Keratinocyte (primary cell): ENCODE results near the gene TOX2. TPM values are rescaled to one million over a fixed set of nuclear protein-coding genes. Genes with fewer than 3 reads are reported as not detected.

ENCODE experiments used
- DNase-seq: peaks from one replicate; pipeline ENCODE4 v3.0.0-alpha.2; 2011; ENCODE audit warnings: low read depth, missing footprints, low spot score
- FAIRE-seq: peaks from 2 replicates; lab custom pipeline; 2011; peaks lifted over from hg19 to GRCh38; lab: Jason Lieb, UNC
- H2AFZ ChIP-seq: 2 replicates; pipeline ENCODE4 v1.6.0; 2012; ENCODE audit warnings: low read length, control low read depth, inconsistent platforms; ENCODE audit not compliant: control insufficient read depth
- H3K27ac ChIP-seq: 2 replicates; pipeline ENCODE4 v1.5.1; 2011; ENCODE audit warnings: low read length; ENCODE audit not compliant: control insufficient read depth, insufficient read depth
- H3K27me3 ChIP-seq: 3 replicates; pipeline ENCODE4 v1.6.0; 2011; ENCODE audit warnings: low read length; ENCODE audit not compliant: control insufficient read depth, insufficient read depth; ENCODE audit errors: extremely low read depth
- H3K36me3 ChIP-seq, 2 experiments: 2 replicates in 1 of 2; 3 replicates in 1 of 2; pipeline ENCODE4 v1.5.1; 2011; ENCODE audit warnings: low read length in 2 of 2, mild to moderate bottlenecking in 1 of 2; ENCODE audit not compliant: control insufficient read depth in 2 of 2, insufficient read depth in 2 of 2; ENCODE audit errors: extremely low read depth in 1 of 2
- H3K4me1 ChIP-seq: 3 replicates; pipeline ENCODE4 v1.5.1; 2011; ENCODE audit warnings: low read length; ENCODE audit not compliant: control insufficient read depth, insufficient read depth; ENCODE audit errors: extremely low read depth
- H3K4me2 ChIP-seq: 3 replicates; pipeline ENCODE4 v1.6.0; 2011; ENCODE audit warnings: low read depth, low read length; ENCODE audit not compliant: control insufficient read depth, insufficient read depth; ENCODE audit errors: extremely low read depth
- H3K4me3 ChIP-seq, 3 experiments: fragments of 200-600 bp in 1 of 3; sonication (generic) in 1 of 3; 2 replicates in 2 of 3; 3 replicates in 1 of 3; pipeline ENCODE4 v1.5.1; 2011 to 2016; ENCODE audit warnings: low read length in 3 of 3, mild to moderate bottlenecking in 3 of 3, control low read depth in 2 of 3, inconsistent platforms in 1 of 3, low read depth in 1 of 3, mixed read lengths in 1 of 3, mixed run types in 1 of 3, moderate library complexity in 1 of 3; ENCODE audit not compliant: control insufficient read depth in 2 of 3, insufficient read depth in 2 of 3; ENCODE audit errors: extremely low read depth in 1 of 3
- H3K79me2 ChIP-seq: 2 replicates; pipeline ENCODE4 v1.6.0; 2012; ENCODE audit warnings: low read length; ENCODE audit not compliant: control insufficient read depth, insufficient read depth
- H3K9ac ChIP-seq: 3 replicates; pipeline ENCODE4 v1.6.0; 2011; ENCODE audit warnings: low read length; ENCODE audit not compliant: control insufficient read depth, insufficient read depth; ENCODE audit errors: extremely low read depth
- H3K9me1 ChIP-seq: 3 replicates; pipeline ENCODE4 v1.6.0; 2011; ENCODE audit warnings: low read length; ENCODE audit not compliant: control insufficient read depth, insufficient read depth; ENCODE audit errors: extremely low read depth
- H3K9me3 ChIP-seq: 2 replicates; pipeline ENCODE4 v1.5.1; 2012; ENCODE audit warnings: low read depth, low read length; ENCODE audit not compliant: control insufficient read depth
- H4K20me1 ChIP-seq: 3 replicates; pipeline ENCODE4 v1.6.0; 2011; ENCODE audit warnings: low read length; ENCODE audit not compliant: control insufficient read depth, insufficient read depth; ENCODE audit errors: extremely low read depth
- EZH2 ChIP-seq: IDR thresholded peaks from one replicate; pipeline ENCODE4 v1.6.1; 2012; ENCODE audit warnings: inconsistent platforms, mild to moderate bottlenecking, low read length, moderate library complexity
- dilution Hi-C: fragments of 300-500 bp; cut with MboI; formaldehyde crosslinking; loops from one replicate; pipeline ENCODE4 v1.7.0; 2020; ENCODE audit warnings: low sequenced_read_pairs; ENCODE audit not compliant: extremely low pct_ligation_motif_present
- polyA plus RNA-seq, 5 experiments: library from polyadenylated mRNA; depleted of rRNA in 3 of 5; stranded (reverse) in 3 of 5; stranded (forward) in 1 of 5; unstranded in 1 of 5; fragments of >200 nt; gene quantifications; 1 replicate in 1 of 5; 2 replicates in 3 of 5; 3 replicates in 1 of 5; pipeline versions ENCODE4 v1.2.1 to v1.2.3, GENCODE V29; 2011 to 2012; ENCODE audit warnings: missing spikeins in 2 of 5, low read depth in 1 of 5, low replicate concordance in 1 of 5
- TF ChIP-seq, protein P1 (sequence below), 3 experiments: IDR thresholded peaks in 1 of 3; conservative IDR thresholded peaks in 1 of 3; optimal IDR thresholded peaks in 1 of 3; 2 replicates in 2 of 3; 3 replicates in 1 of 3; pipeline versions ENCODE3 to v1.5.1; 2011; ENCODE audit warnings: low read length in 3 of 3, mild to moderate bottlenecking in 3 of 3, moderate library complexity in 2 of 3, control low read depth in 1 of 3, inconsistent platforms in 1 of 3; ENCODE audit not compliant: insufficient read depth in 2 of 3; ENCODE audit errors: extremely low read depth in 1 of 3

The TOX2 gene
- polyA plus RNA-seq, 1 donor (not counting 4 experiments of a cell fraction or from before 2014, with no cell fraction given) = 0.20 TPM

DNA sequence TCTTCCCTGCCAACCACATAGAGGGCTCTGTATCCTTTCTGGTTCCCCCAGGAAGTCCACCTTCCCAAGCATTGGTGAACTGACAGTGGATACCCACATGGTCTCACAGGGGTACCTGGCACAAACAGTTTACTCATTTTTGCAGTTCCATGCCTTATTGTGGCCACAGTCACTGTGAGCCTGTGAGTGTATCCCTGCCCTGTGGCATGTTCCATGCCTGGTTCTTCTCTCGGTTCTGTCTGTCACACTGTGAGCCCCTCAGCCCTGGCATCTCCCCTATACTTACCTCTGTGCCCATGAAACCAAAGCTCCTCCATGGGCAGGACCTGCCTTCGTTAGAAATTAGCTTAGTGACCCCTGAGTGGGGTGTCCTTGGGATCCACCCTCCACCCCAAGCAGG is 107.8 kb downstream of the TOX2 start:
- Histone ChIP-seq H3K79me2 (no peaks in the 10 kb centered on the region), H2AFZ (no peak overlapping the region), H3K9me3 (no peaks in the 10 kb centered on the region), H3K4me1 (no peaks in the 10 kb centered on the region), H4K20me1 (no peaks in the 10 kb centered on the region), H3K4me3 (no peak overlapping the region), H3K27me3 (peaks cover 13% of the 10 kb centered on the region), H3K27ac (no peak overlapping the region), H3K9ac (no peak overlapping the region), H3K4me2 (no peak overlapping the region), H3K9me1 (no peaks in the 10 kb centered on the region), H3K36me3 (no peaks in the 10 kb centered on the region)
- FAIRE-seq = no peak
- no peak for DNase-seq
- dilution Hi-C loops = no loop called here
- TF ChIP-seq, protein P1, sequence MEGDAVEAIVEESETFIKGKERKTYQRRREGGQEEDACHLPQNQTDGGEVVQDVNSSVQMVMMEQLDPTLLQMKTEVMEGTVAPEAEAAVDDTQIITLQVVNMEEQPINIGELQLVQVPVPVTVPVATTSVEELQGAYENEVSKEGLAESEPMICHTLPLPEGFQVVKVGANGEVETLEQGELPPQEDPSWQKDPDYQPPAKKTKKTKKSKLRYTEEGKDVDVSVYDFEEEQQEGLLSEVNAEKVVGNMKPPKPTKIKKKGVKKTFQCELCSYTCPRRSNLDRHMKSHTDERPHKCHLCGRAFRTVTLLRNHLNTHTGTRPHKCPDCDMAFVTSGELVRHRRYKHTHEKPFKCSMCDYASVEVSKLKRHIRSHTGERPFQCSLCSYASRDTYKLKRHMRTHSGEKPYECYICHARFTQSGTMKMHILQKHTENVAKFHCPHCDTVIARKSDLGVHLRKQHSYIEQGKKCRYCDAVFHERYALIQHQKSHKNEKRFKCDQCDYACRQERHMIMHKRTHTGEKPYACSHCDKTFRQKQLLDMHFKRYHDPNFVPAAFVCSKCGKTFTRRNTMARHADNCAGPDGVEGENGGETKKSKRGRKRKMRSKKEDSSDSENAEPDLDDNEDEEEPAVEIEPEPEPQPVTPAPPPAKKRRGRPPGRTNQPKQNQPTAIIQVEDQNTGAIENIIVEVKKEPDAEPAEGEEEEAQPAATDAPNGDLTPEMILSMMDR (optimal IDR thresholded peaks at IDR 0.05 in 1 of 3, IDR thresholded peaks at IDR 0.05 in 1 of 3, conservative IDR thresholded peaks at IDR 0.05 in 1 of 3; ENCODE audit: extremely low read depth in 1 of 3, insufficient read depth in 2 of 3, low read length in 3 of 3) = no peak
- no peak for TF ChIP-seq EZH2

DNA sequence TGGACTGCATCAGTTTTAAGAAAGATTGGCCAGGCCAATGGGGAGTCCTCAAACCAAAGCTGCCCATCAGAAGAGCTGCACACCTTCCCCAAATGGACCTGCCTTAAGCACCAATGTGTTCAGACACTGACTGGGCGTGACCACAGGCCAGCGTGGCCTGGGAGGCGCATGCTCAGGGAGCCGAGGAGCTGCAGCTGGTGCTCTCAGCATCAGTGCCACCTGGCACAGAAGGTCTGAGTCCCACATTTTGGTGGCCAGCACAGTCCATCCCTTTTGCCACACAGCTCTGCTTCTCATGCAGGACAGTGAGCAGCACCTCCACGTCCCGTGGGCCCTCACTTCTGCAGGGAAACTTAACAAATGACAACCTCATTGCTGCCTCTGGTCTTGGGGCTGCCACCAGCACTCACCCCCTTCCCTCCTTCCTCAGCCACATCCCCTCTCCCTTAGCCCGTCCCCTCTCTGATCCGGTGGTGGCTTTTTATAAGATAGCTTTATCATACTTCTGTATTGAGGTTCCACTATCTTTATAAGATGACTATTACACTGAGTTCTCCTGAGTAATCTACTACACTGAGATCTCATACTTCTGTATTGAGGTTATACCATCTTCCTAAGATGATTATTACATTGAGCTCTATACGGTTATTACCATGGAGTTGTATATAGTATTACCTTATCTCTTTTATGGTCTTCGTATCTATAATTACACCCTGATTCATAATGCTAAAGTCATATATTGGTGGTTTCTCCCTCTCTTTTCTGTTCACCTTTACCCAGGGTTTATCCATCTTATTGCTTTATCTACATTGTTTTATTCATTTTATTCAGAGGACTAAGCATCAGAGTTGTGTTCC is 109.1 kb downstream of the TOX2 start:
- DNase-seq (no peak), FAIRE-seq (no peak)
- H2AFZ ChIP-seq = no peak overlapping the region
- no peak overlapping the region for H3K27ac ChIP-seq
- peaks cover 21% of the 10 kb centered on the region for H3K27me3 ChIP-seq
- H3K36me3 ChIP-seq = no peaks in the 10 kb centered on the region
- H4K20me1 ChIP-seq = no peaks in the 10 kb centered on the region
- H3K79me2 ChIP-seq = no peaks in the 10 kb centered on the region
- TF ChIP-seq, protein P1 (optimal IDR thresholded peaks at IDR 0.05 in 1 of 3, IDR thresholded peaks at IDR 0.05 in 1 of 3, conservative IDR thresholded peaks at IDR 0.05 in 1 of 3; ENCODE audit: extremely low read depth in 1 of 3, insufficient read depth in 2 of 3, low read length in 3 of 3) = no peak
- TF ChIP-seq EZH2 = no peak
- dilution Hi-C loops = no loop called here
- no peak overlapping the region for H3K4me3 ChIP-seq
- H3K4me1 ChIP-seq = no peaks in the 10 kb centered on the region
- H3K9me3 ChIP-seq = no peaks in the 10 kb centered on the region
- H3K9ac ChIP-seq = no peak overlapping the region
- no peak overlapping the region for H3K4me2 ChIP-seq
- H3K9me1 ChIP-seq = no peaks in the 10 kb centered on the region
